MCF 10A (cell line): ENCODE results near the gene SPRING1. TPM values are rescaled to one million over a fixed set of nuclear protein-coding genes. Genes with fewer than 3 reads are reported as not detected.

Source experiments
- BruUV-seq: library from RNA; stranded (reverse); fragments of 400-500 nt; replicated peaks from 2 replicates; lab custom pipeline; 2021; lab: Mats Ljungman, UMichigan
- CTCF ChIA-PET: fragments of 300-600 bp; sonication (Branson Sonifier 250); formaldehyde crosslinking; extraction: SDS; loops from one replicate; lab custom pipeline; 2021; ENCODE audit warnings: antibody characterized with exemption, inconsistent platforms; lab: Yijun Ruan, JAX
- POLR2A ChIA-PET: fragments of 300-600, 350-650 bp; sonication (Branson Sonifier 250); formaldehyde crosslinking; extraction: SDS; loops from one replicate; lab custom pipeline; 2020; ENCODE audit warnings: antibody characterized with exemption, inconsistent platforms; lab: Yijun Ruan, JAX
- DNase-seq: peaks from one replicate; pipeline ENCODE4 v3.0.0-alpha.2; 2018; ENCODE audit not compliant: unreplicated experiment
- H3K27ac Mint-ChIP-seq: one replicate; pipeline ENCODE4 v1.8.0; 2022; ENCODE audit warnings: mild to moderate bottlenecking, low read depth, mixed read lengths; ENCODE audit not compliant: unreplicated experiment
- H3K27me3 Mint-ChIP-seq: one replicate; pipeline ENCODE4 v1.8.0; 2022; ENCODE audit warnings: mixed read lengths; ENCODE audit not compliant: insufficient read depth, unreplicated experiment
- H3K36me3 Mint-ChIP-seq: one replicate; pipeline ENCODE4 v1.8.0; 2022; ENCODE audit warnings: mild to moderate bottlenecking, moderate library complexity, mixed read lengths; ENCODE audit not compliant: insufficient read depth, unreplicated experiment
- H3K4me1 Mint-ChIP-seq: one replicate; pipeline ENCODE4 v1.8.0; 2022; ENCODE audit warnings: mixed read lengths; ENCODE audit not compliant: insufficient read depth, unreplicated experiment
- H3K4me3 Mint-ChIP-seq: one replicate; pipeline ENCODE4 v1.8.0; 2022; ENCODE audit warnings: mild to moderate bottlenecking, moderate library complexity, mixed read lengths; ENCODE audit not compliant: unreplicated experiment
- H3K9me3 Mint-ChIP-seq: one replicate; pipeline ENCODE4 v1.8.0; 2022; ENCODE audit warnings: mixed read lengths; ENCODE audit not compliant: unreplicated experiment
- CTCF ChIP-seq: fragments of 200-600 bp; IDR thresholded peaks from one replicate; pipeline ENCODE4 v1.8.0; 2022; ENCODE audit warnings: antibody characterized with exemption, mild to moderate bottlenecking; ENCODE audit not compliant: unreplicated experiment
- intact Hi-C: fragments of 100-400 bp; cut with micrococcal nuclease; formaldehyde crosslinking; loops from 2 replicates; pipeline ENCODE4 v1.14.1; 2022
- total RNA-seq: library from RNA; stranded (reverse); gene quantifications from 2 replicates; pipeline ENCODE4 v1.2.3, GENCODE V29; 2022

The SPRING1 gene
- total RNA-seq, 1 experiment from 2014 or later, result 26.2 TPM

DNA sequence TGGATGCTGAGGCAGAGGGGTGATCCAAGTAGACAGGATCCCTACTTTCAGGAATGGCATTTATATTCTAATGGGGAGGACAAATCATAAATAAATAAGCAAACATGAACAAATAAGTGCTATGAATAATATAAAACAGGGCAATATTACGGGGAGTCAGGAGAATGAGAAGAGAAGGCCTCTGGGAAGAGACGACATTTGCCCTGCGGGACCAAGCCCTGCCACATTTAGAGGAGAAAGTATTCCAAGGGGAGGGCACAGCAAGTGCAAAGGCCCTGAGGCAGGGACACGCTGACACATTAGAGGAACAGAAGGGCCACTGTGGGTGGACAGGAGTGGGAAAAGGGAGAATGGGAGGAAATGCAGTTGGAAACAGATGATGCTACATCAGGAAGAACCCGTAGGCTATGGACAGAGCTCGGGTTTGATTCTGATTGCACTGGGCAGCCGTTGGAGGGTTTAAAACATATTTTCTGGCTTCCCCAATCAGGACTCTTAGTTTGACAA is 1.6 kb upstream of the SPRING1 start:
- no peak for TF ChIP-seq CTCF
- Mint-ChIP-seq H3K27ac (peak overlapping the region; percentile 36), H3K4me1 (peaks cover 13% of the 10 kb centered on the region), H3K4me3 (no peak overlapping the region), H3K9me3 (no peaks in the 10 kb centered on the region), H3K27me3 (no peaks in the 10 kb centered on the region), H3K36me3 (peaks cover 4% of the 10 kb centered on the region)
- CTCF ChIA-PET, result interaction anchor here (1.0 kb wide), 1 partner anchor 138 kb away, joined by 4 read pairs; no protein-coding TSS in a partner anchor
- DNase-seq, result no peak
- no TSS peak for BruUV-seq
- intact Hi-C loops, result loop anchor here (2.0 to 10.0 kb wide), 3 partner anchors 79 to 218 kb away; partner anchors contain the start of gene HRK
- POLR2A ChIA-PET, result no interaction called here

DNA sequence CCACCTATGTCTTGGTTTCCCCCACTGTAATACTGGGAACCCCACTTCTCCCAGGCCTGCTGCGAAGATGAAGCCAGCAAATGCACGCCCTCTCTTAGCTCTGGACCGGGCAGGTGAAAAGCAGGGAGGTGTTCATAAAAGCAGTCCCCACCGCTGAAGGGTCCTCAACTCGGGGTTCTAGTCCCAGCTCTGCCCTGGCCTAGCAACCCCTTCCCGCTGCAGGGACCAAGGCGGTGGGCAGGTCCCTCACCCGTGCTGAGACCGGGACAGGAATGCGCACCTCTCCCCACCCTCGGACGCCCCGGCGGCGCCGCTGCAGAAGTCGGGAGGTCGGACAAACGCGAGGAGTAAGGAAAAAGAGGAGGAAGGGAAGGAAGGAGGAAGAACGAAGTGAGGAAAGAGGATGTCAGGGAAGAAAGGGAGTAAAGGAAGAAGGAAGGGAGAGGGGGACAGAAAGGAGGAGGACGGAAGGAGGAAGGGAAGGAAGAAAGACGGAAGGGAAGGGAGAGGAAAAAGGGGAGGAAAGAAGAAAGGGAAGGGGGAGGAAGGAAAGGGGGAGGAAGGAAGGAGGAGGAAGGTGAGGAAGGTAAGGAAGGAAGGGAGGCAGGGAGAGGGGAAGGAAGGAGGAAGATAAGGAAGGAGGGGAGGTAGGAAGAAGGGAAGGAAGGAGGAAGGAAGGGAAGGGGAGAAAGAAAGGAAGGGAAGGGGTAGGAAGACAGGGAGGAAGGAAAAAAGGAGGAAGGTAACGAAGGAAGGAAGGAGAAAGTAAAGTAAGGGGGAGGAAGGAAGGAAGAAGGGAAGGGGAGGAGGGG is 701 bp downstream of the SPRING1 start:
- Mint-ChIP-seq H3K27me3 (no peaks in the 10 kb centered on the region), H3K36me3 (peaks cover 12% of the 10 kb centered on the region), H3K9me3 (no peaks in the 10 kb centered on the region), H3K4me3 (peak overlapping the region; percentile 92), H3K4me1 (peaks cover 13% of the 10 kb centered on the region), H3K27ac (peak overlapping the region; percentile 61)
- no peak for DNase-seq
- BruUV-seq, result no TSS peak
- intact Hi-C loops, result loop anchor here (5.0 to 10.0 kb wide), 2 partner anchors 148 to 220 kb away; partner anchors contain the start of gene HRK
- ChIA-PET CTCF (interaction anchor here (0.5 kb wide), 1 partner anchor 437 kb away, joined by 4 read pairs; no protein-coding TSS in a partner anchor), POLR2A (interaction anchor here (0.8 to 1.8 kb wide), 2 partner anchors 72 to 145 kb away, joined by 3 to 6 read pairs; partner anchors contain the start of gene HRK)
- TF ChIP-seq CTCF, result no peak

DNA sequence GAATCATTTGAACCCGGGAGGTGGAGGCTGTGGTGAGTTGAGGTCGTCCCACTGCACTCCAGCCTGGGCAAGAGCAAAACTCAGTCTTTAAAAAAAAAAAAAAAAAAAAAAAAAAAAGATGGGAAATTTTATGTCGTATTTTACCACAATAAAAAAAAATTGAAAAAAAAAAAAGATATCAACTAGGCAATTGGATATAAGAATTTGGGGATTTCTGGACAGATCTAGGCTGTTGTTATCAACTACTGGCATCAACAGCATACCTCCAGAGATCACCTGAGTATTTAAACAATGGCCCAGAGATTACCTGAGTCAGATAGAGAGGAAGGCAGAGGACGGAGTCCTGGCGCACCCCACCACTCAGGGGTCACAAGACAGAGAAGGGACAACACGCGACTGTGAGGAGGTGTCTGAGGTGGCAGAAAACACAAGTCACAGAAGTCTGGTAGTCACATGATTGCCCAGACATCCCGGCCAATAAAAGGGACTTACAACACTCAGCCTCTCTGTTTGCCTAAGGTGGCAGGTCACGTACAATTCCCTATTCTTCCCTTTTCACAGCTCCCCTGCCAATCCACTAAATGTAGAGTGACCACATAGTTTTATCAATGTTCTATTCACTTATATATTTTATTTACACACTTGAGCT is 1.8 kb downstream of the SPRING1 start:
- no peaks in the 10 kb centered on the region for H3K27me3 Mint-ChIP-seq
- TF ChIP-seq CTCF, result no peak
- POLR2A ChIA-PET, result interaction anchor here (0.6 to 1.8 kb wide), 3 partner anchors 73 to 1664 kb away, joined by 3 to 6 read pairs (median 3); partner anchors contain the start of gene HRK
- peaks cover 12% of the 10 kb centered on the region for H3K36me3 Mint-ChIP-seq
- DNase-seq, result no peak
- H3K9me3 Mint-ChIP-seq, result no peaks in the 10 kb centered on the region
- intact Hi-C loops, result loop anchor here (5.0 to 10.0 kb wide), 2 partner anchors 149 to 221 kb away; partner anchors contain the start of gene HRK
- peak overlapping the region; percentile 92 for H3K4me3 Mint-ChIP-seq
- CTCF ChIA-PET, result interaction anchor here (0.5 to 1.2 kb wide), 4 partner anchors 27 to 711 kb away, joined by 3 to 7 read pairs (median 4); no protein-coding TSS in a partner anchor
- peak overlapping the region; percentile 37 for H3K27ac Mint-ChIP-seq
- BruUV-seq, result TSS peak; percentile 40
- peaks cover 13% of the 10 kb centered on the region for H3K4me1 Mint-ChIP-seq
